Duodenal mucosa (tissue), 2 donors: ENCODE data around the gene HOXD12.

Experiments used
- H3K27ac ChIP-seq: one replicate; pipeline ENCODE4 v1.7.0; 2013; ENCODE audit warnings: low read depth, low read length
- H3K27me3 ChIP-seq, 2 donors: one replicate each; pipeline ENCODE4 v1.7.0; 2013; ENCODE audit warnings: low read length in 2 of 2, control low read depth in 1 of 2; ENCODE audit not compliant: insufficient read depth in 2 of 2, control insufficient read depth in 1 of 2
- H3K36me3 ChIP-seq, 2 donors: one replicate each; pipeline ENCODE4 v1.7.0; 2013; ENCODE audit warnings: low read length in 2 of 2, control low read depth in 1 of 2; ENCODE audit not compliant: insufficient read depth in 2 of 2, control insufficient read depth in 1 of 2
- H3K4me1 ChIP-seq, 2 donors: one replicate each; pipeline ENCODE4 v1.7.0; 2013; ENCODE audit warnings: low read length in 2 of 2, control low read depth in 1 of 2; ENCODE audit not compliant: insufficient read depth in 2 of 2, control insufficient read depth in 1 of 2
- H3K4me3 ChIP-seq, 2 donors: one replicate each; pipeline ENCODE4 v1.7.0; 2013; ENCODE audit warnings: low read length in 2 of 2, low read depth in 1 of 2
- H3K9ac ChIP-seq, 2 donors: one replicate each; pipeline ENCODE4 v1.7.0; 2013; ENCODE audit warnings: low read length in 2 of 2, low read depth in 1 of 2
- H3K9me3 ChIP-seq, 2 donors: one replicate each; pipeline ENCODE4 v1.7.0; 2013; ENCODE audit warnings: low read length in 2 of 2, control low read depth in 1 of 2; ENCODE audit not compliant: control insufficient read depth in 1 of 2

Gene HOXD12

GRCh38 chr2:176114120-176114929 is 14.7 kb downstream of the HOXD12 start:
- Histone ChIP-seq H3K4me3 (no peak overlapping the region), H3K27me3 (peaks cover 93 to 99% of the 10 kb centered on the region in 2 donors), H3K27ac (no peak overlapping the region), H3K36me3 (no peaks in the 10 kb centered on the region), H3K9me3 (no peaks in the 10 kb centered on the region), H3K9ac (no peak overlapping the region), H3K4me1 (no peaks in the 10 kb centered on the region)

GRCh38 chr2:176114930-176115625 is 15.5 kb downstream of the HOXD12 start:
- H3K27me3 ChIP-seq = peaks cover 93 to 97% of the 10 kb centered on the region in 2 donors
- no peaks in the 10 kb centered on the region for H3K4me1 ChIP-seq

GRCh38 chr2:176115883-176116813 is 16.6 kb downstream of the HOXD12 start, which contains the start of gene HOXD10:
HOXD10 (plus strand) TSS chr2:176116778; CDS start chr2:176116834, 56 bp downstream.
- Histone ChIP-seq H3K9ac (no peak within 1 kb of the TSS), H3K9me3 (no peaks in the 10 kb centered on the region), H3K27ac (peak within 1 kb of the TSS; percentile 6), H3K4me1 (no peaks in the 10 kb centered on the region), H3K36me3 (no peaks in the 10 kb centered on the region), H3K27me3 (peaks cover 93 to 97% of the 10 kb centered on the region in 2 donors), H3K4me3 (no peak within 1 kb of the TSS)

More at GRCh38 chr2:176114930-176115625, 15.5 kb downstream of the HOXD12 start:
- Histone ChIP-seq H3K9ac (no peak overlapping the region), H3K4me3 (no peak overlapping the region), H3K36me3 (no peaks in the 10 kb centered on the region), H3K9me3 (no peaks in the 10 kb centered on the region), H3K27ac (no peak overlapping the region)

- H3K27me3 ChIP-seq = peaks cover 93 to 97% of the 10 kb centered on the region in 2 donors
- peak overlapping the region; percentile 6 for H3K27ac ChIP-seq
- H3K36me3 ChIP-seq = no peaks in the 10 kb centered on the region
- H3K4me3 ChIP-seq = no peak overlapping the region
- H3K9ac ChIP-seq = no peak overlapping the region
- no peaks in the 10 kb centered on the region for H3K4me1 ChIP-seq
- no peaks in the 10 kb centered on the region for H3K9me3 ChIP-seq
These were observed 17.7 kb downstream of the HOXD12 start for GRCh38 chr2:176117162-176117822.

- Histone ChIP-seq H3K27ac (no peak overlapping the region), H3K9me3 (no peaks in the 10 kb centered on the region), H3K36me3 (no peaks in the 10 kb centered on the region), H3K4me3 (no peak overlapping the region), H3K4me1 (no peaks in the 10 kb centered on the region), H3K27me3 (peaks cover 93 to 96% of the 10 kb centered on the region in 2 donors), H3K9ac (no peak overlapping the region)
These were observed 18.3 kb downstream of the HOXD12 start for GRCh38 chr2:176117823-176118371.

DNA sequence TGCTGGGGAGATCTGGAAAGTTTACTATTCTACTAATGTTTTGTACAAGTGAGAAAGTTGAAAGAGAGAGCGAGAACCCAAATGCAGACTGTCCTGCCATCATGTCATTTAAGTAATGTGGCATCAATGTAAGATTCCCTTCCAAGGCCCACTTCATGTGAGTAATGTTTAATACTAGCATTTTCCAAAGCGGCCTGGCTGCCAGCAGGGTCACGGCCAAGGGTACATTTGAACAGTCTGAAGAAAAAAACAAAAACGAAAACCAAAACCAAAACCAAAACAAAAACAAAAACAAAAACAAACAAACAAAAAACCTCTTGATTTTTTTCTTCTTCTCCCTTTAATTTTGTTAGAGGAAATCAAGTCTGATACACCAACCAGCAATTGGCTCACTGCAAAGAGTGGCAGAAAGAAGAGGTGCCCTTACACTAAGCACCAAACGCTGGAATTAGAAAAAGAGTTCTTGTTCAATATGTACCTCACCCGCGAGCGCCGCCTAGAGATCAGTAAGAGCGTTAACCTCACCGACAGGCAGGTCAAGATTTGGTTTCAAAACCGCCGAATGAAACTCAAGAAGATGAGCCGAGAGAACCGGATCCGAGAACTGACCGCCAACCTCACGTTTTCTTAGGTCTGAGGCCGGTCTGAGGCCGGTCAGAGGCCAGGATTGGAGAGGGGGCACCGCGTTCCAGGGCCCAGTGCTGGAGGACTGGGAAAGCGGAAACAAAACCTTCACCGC is 19.2 kb downstream of the HOXD12 start:
- H3K4me1 ChIP-seq = no peaks in the 10 kb centered on the region
- peaks cover 93 to 95% of the 10 kb centered on the region in 2 donors for H3K27me3 ChIP-seq
- no peaks in the 10 kb centered on the region for H3K36me3 ChIP-seq
- no peak overlapping the region for H3K9ac ChIP-seq
- no peaks in the 10 kb centered on the region for H3K9me3 ChIP-seq
- no peak overlapping the region for H3K4me3 ChIP-seq
- no peak overlapping the region for H3K27ac ChIP-seq

- Histone ChIP-seq H3K4me3 (no peak overlapping the region), H3K36me3 (no peaks in the 10 kb centered on the region), H3K27me3 (peaks cover 93 to 95% of the 10 kb centered on the region in 2 donors), H3K4me1 (no peaks in the 10 kb centered on the region), H3K9me3 (no peaks in the 10 kb centered on the region), H3K27ac (peak overlapping the region; percentile 33), H3K9ac (no peak overlapping the region)
These were observed 21.0 kb downstream of the HOXD12 start for GRCh38 chr2:176120364-176121189.

GRCh38 chr2:176121190-176122051 is 21.8 kb downstream of the HOXD12 start:
- Histone ChIP-seq H3K9ac (no peak overlapping the region), H3K9me3 (no peaks in the 10 kb centered on the region), H3K4me1 (no peaks in the 10 kb centered on the region), H3K27me3 (peaks cover 90 to 95% of the 10 kb centered on the region in 2 donors), H3K4me3 (no peak overlapping the region), H3K36me3 (no peaks in the 10 kb centered on the region), H3K27ac (no peak overlapping the region)
